Measurements from ENCODE around the gene SPATA1.

DNA sequence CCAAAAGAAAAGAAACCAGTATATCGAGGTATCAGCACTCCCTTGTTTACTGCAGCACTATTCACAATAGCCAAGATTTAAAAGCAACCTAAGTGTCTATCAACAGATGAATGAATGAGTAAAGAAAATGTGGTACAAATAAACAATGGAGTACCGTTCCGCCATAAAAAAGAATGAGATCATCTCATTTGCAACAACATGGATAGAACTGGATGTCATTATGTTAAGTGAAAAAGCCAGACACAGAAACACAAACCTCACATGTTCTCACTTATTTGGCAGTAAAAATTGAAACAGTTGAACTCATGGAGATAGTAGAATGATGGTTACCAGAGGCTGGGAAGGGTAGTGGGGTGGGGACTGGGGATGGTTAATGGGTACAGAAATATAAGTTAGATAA lies 4.5 kb downstream of the SPATA1 start:
- TF ChIP-seq EZH2 (IDR thresholded peaks at IDR 0.05; ENCODE audit: borderline replicate concordance, insufficient read depth, low read depth, low read length, poor library complexity, severe bottlenecking) (no peak), CTCF (IDR thresholded peaks at IDR 0.05) (no peak)

Data from B cell (primary cell).